GM23338 (cell line): ENCODE data around the gene CPA3. TPM values are rescaled to one million over a fixed set of nuclear protein-coding genes. Genes with fewer than 3 reads are reported as not detected.

Source experiments
- ATAC-seq: fragments of 200-7000 bp; cut with Tn5 transposase; 3 replicates; pipeline ENCODE4 v1.9.1; 2020
- DNase-seq: peaks from one replicate; pipeline ENCODE4 v3.0.0-alpha.2; 2015; ENCODE audit warnings: low spot score
- H2AFZ ChIP-seq: fragments of 200-600 bp; sonication (generic); 2 replicates; pipeline ENCODE4 v1.8.0; 2016; ENCODE audit warnings: antibody characterized with exemption, mild to moderate bottlenecking, moderate library complexity
- H3F3A ChIP-seq: fragments of 200-600 bp; sonication (generic); replicated peaks from 2 replicates; pipeline ENCODE4 v1.8.0; 2017; ENCODE audit warnings: antibody characterized with exemption, mixed run types, low read depth
- H3K27ac ChIP-seq: fragments of 200-600 bp; sonication (generic); 2 replicates; pipeline ENCODE4 v1.6.1; 2016; ENCODE audit warnings: low read depth
- H3K27me3 ChIP-seq: fragments of 200-600 bp; sonication (generic); 2 replicates; pipeline ENCODE4 v1.8.0; 2016; ENCODE audit warnings: mild to moderate bottlenecking, mixed run types, moderate library complexity; ENCODE audit not compliant: insufficient read depth
- H3K36me3 ChIP-seq: fragments of 200-600 bp; sonication (generic); 2 replicates; pipeline ENCODE4 v1.8.0; 2016; ENCODE audit warnings: mild to moderate bottlenecking; ENCODE audit not compliant: insufficient read depth
- H3K4me1 ChIP-seq: fragments of 200-600 bp; sonication (generic); 2 replicates; pipeline ENCODE4 v1.8.0; 2016; ENCODE audit warnings: mild to moderate bottlenecking, moderate library complexity; ENCODE audit not compliant: insufficient read depth
- H3K4me2 ChIP-seq: fragments of 200-600 bp; sonication (generic); 2 replicates; pipeline ENCODE4 v1.7.1; 2017; ENCODE audit warnings: mixed run types
- H3K4me3 ChIP-seq: fragments of 200-600 bp; sonication (generic); 2 replicates; pipeline ENCODE4 v1.6.1; 2016; ENCODE audit warnings: mixed run types
- H3K79me2 ChIP-seq: fragments of 200-600 bp; sonication (generic); replicated peaks from 2 replicates; pipeline ENCODE4 v1.8.0; 2017; ENCODE audit warnings: mild to moderate bottlenecking; ENCODE audit not compliant: insufficient read depth
- H3K9me2 ChIP-seq: fragments of 200-600 bp; sonication (generic); 2 replicates; pipeline ENCODE4 v1.8.0; 2017; ENCODE audit not compliant: insufficient read depth
- H4K20me1 ChIP-seq: fragments of 200-600 bp; sonication (generic); replicated peaks from 2 replicates; pipeline ENCODE4 v1.8.0; 2017; ENCODE audit warnings: mild to moderate bottlenecking; ENCODE audit not compliant: insufficient read depth
- H3K27ac Mint-ChIP-seq: 2 replicates; pipeline ENCODE4 v1.8.0; 2020; ENCODE audit warnings: inconsistent platforms, mild to moderate bottlenecking, moderate library complexity, mixed read lengths
- H3K27me3 Mint-ChIP-seq: 3 replicates; pipeline ENCODE4 v1.8.0; 2022; ENCODE audit warnings: low read depth, mild to moderate bottlenecking, moderate library complexity, mixed read lengths, inconsistent platforms; ENCODE audit not compliant: insufficient read depth, poor library complexity
- H3K36me3 Mint-ChIP-seq: 3 replicates; pipeline ENCODE4 v1.8.0; 2021; ENCODE audit warnings: low read depth, mild to moderate bottlenecking, inconsistent platforms, moderate library complexity, mixed read lengths
- H3K4me1 Mint-ChIP-seq: 3 replicates; pipeline ENCODE4 v1.8.0; 2020; ENCODE audit warnings: mild to moderate bottlenecking, inconsistent platforms, mixed read lengths
- H3K4me3 Mint-ChIP-seq: 3 replicates; pipeline ENCODE4 v1.8.0; 2021; ENCODE audit warnings: moderate library complexity, mild to moderate bottlenecking, inconsistent platforms, mixed read lengths
- H3K9me3 Mint-ChIP-seq: 3 replicates; pipeline ENCODE4 v1.8.0; 2020; ENCODE audit warnings: moderate library complexity, mild to moderate bottlenecking, inconsistent platforms, mixed read lengths
- EZH2 ChIP-seq: fragments of 200-600 bp; sonication (generic); IDR thresholded peaks from one replicate; pipeline ENCODE4 v1.8.0; 2017; ENCODE audit warnings: antibody characterized with exemption, mild to moderate bottlenecking, low read depth; ENCODE audit not compliant: unreplicated experiment
- EZH2phosphoT487 ChIP-seq: fragments of 200-600 bp; sonication (generic); IDR thresholded peaks from one replicate; pipeline ENCODE4 v1.8.1; 2018; ENCODE audit warnings: antibody characterized with exemption; ENCODE audit not compliant: unreplicated experiment
- JUNB ChIP-seq: IDR thresholded peaks from one replicate; pipeline ENCODE4 v1.6.1; 2016; ENCODE audit warnings: antibody characterized with exemption; ENCODE audit not compliant: unreplicated experiment
- POLR2AphosphoS5 ChIP-seq: IDR thresholded peaks from 2 replicates; pipeline ENCODE4 v1.6.1; 2016; ENCODE audit warnings: antibody characterized with exemption, low read depth
- STAT1 ChIP-seq: IDR thresholded peaks from one replicate; pipeline ENCODE4 v1.6.1; 2016; ENCODE audit warnings: antibody characterized with exemption; ENCODE audit not compliant: unreplicated experiment
- ZNF114 ChIP-seq: fragments of 250-450 bp; sonication (Bioruptor Pico); IDR thresholded peaks from 2 replicates; pipeline ENCODE4 v1.5.0; 2020; ENCODE audit warnings: mild to moderate bottlenecking, moderate library complexity
- ZNF331 ChIP-seq: fragments of 250-450 bp; sonication (Bioruptor Pico); IDR thresholded peaks from 2 replicates; pipeline ENCODE4 v1.5.0; 2020; ENCODE audit warnings: low read depth, mild to moderate bottlenecking, moderate library complexity
- polyA plus RNA-seq: library from polyadenylated mRNA; unstranded; fragments of >200 nt; fragmentation: Nextera tagmentation; extraction: Ambion mirVana; gene quantifications from 2 replicates; pipeline ENCODE4 v1.2.1, GENCODE V29; 2016
- total RNA-seq: library from RNA; depleted of rRNA; stranded (reverse); fragments of >200 nt; shearing (Covaris generic); gene quantifications from 2 replicates; pipeline ENCODE4 v1.2.3, GENCODE V29; 2014
- TF ChIP-seq, protein P1 (sequence below): IDR thresholded peaks from one replicate; pipeline ENCODE4 v1.6.1; 2018; ENCODE audit warnings: antibody characterized with exemption; ENCODE audit not compliant: unreplicated experiment
- TF ChIP-seq, protein P2 (sequence below): IDR thresholded peaks from 2 replicates; pipeline ENCODE4 v1.6.1; 2016; ENCODE audit warnings: antibody characterized with exemption
- TF ChIP-seq, protein P3 (sequence below), 2 experiments: fragments of 200-600 bp in 1 of 2; sonication (generic) in 1 of 2; conservative IDR thresholded peaks; 2 replicates each; pipeline versions ENCODE4 v1.5.1 to v1.6.1; 2016 to 2017; ENCODE audit warnings: antibody characterized with exemption in 2 of 2, low read depth in 2 of 2, mild to moderate bottlenecking in 2 of 2, moderate library complexity in 1 of 2

The CPA3 gene
- total and polyA plus RNA-seq, 2 experiments from 2014 or later, result not detected

DNA sequence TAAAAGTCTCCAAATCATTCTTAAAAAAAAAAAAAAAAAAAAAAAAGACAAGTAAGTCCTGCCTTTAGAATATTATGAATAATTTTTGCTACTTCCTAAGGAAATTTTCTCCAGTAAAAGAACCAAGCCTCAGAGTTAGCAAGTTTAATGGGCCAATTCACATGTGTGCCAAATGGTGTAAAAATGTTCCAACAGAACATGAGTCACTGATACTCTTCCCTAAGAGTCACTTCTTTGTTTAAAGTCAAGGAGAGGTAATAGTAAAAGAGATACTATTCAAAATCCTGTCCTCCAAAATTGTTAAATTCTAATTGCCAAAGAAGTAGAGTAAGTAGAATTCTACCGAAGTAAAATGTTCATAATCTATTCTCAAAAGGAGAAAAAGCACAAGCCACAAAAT is 17.7 kb upstream of the CPA3 start (continued):
- no peak for TF ChIP-seq ZNF331 (CRISPR knock-in tag)
- no peak for TF ChIP-seq POLR2AphosphoS5
- TF ChIP-seq JUNB, result no peak
- TF ChIP-seq, protein P1, sequence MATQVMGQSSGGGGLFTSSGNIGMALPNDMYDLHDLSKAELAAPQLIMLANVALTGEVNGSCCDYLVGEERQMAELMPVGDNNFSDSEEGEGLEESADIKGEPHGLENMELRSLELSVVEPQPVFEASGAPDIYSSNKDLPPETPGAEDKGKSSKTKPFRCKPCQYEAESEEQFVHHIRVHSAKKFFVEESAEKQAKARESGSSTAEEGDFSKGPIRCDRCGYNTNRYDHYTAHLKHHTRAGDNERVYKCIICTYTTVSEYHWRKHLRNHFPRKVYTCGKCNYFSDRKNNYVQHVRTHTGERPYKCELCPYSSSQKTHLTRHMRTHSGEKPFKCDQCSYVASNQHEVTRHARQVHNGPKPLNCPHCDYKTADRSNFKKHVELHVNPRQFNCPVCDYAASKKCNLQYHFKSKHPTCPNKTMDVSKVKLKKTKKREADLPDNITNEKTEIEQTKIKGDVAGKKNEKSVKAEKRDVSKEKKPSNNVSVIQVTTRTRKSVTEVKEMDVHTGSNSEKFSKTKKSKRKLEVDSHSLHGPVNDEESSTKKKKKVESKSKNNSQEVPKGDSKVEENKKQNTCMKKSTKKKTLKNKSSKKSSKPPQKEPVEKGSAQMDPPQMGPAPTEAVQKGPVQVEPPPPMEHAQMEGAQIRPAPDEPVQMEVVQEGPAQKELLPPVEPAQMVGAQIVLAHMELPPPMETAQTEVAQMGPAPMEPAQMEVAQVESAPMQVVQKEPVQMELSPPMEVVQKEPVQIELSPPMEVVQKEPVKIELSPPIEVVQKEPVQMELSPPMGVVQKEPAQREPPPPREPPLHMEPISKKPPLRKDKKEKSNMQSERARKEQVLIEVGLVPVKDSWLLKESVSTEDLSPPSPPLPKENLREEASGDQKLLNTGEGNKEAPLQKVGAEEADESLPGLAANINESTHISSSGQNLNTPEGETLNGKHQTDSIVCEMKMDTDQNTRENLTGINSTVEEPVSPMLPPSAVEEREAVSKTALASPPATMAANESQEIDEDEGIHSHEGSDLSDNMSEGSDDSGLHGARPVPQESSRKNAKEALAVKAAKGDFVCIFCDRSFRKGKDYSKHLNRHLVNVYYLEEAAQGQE, result no peak
- no peak for TF ChIP-seq EZH2phosphoT487

DNA sequence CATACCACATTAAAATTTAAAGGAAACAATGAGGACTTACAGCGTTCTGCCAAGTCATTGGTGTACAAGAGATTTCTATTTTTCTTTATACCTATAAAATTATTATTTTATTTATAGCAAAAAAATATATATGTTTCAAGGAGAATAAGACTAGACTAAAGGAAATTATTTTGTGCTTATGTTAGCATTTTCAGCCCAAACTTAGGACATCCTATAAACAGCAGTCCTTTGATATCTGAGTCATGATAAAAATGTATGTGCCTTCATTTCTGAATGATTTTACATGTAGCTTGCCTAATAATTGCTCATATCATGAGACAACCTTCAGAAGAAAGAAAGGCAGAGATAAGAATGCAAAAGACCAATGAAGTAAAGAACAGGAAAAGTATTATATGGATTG is 16.7 kb upstream of the CPA3 start:
- Histone ChIP-seq H4K20me1 (no peaks in the 10 kb centered on the region), H3K4me2 (no peak overlapping the region), H3K79me2 (no peaks in the 10 kb centered on the region), H3K36me3 (no peaks in the 10 kb centered on the region), H3K9me2 (no peaks in the 10 kb centered on the region), H2AFZ (no peak overlapping the region), H3K4me3 (no peak overlapping the region), H3K27ac (no peak overlapping the region), H3F3A (no peaks in the 10 kb centered on the region), H3K4me1 (no peaks in the 10 kb centered on the region), H3K27me3 (no peaks in the 10 kb centered on the region)
- DNase-seq (no peak), ATAC-seq (no peak)
- Mint-ChIP-seq H3K36me3 (no peaks in the 10 kb centered on the region), H3K4me3 (no peak overlapping the region), H3K27me3 (no peaks in the 10 kb centered on the region), H3K4me1 (no peaks in the 10 kb centered on the region), H3K9me3 (no peaks in the 10 kb centered on the region), H3K27ac (peak overlapping the region; percentile 83; the same call in 1 of the 2 replicates)
- TF ChIP-seq STAT1 (no peak), ZNF114 (CRISPR knock-in tag) (no peak), JUNB (no peak), EZH2phosphoT487 (no peak), EZH2 (no peak)
- TF ChIP-seq, protein P2, sequence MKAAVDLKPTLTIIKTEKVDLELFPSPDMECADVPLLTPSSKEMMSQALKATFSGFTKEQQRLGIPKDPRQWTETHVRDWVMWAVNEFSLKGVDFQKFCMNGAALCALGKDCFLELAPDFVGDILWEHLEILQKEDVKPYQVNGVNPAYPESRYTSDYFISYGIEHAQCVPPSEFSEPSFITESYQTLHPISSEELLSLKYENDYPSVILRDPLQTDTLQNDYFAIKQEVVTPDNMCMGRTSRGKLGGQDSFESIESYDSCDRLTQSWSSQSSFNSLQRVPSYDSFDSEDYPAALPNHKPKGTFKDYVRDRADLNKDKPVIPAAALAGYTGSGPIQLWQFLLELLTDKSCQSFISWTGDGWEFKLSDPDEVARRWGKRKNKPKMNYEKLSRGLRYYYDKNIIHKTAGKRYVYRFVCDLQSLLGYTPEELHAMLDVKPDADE, result no peak
- TF ChIP-seq, protein P3, sequence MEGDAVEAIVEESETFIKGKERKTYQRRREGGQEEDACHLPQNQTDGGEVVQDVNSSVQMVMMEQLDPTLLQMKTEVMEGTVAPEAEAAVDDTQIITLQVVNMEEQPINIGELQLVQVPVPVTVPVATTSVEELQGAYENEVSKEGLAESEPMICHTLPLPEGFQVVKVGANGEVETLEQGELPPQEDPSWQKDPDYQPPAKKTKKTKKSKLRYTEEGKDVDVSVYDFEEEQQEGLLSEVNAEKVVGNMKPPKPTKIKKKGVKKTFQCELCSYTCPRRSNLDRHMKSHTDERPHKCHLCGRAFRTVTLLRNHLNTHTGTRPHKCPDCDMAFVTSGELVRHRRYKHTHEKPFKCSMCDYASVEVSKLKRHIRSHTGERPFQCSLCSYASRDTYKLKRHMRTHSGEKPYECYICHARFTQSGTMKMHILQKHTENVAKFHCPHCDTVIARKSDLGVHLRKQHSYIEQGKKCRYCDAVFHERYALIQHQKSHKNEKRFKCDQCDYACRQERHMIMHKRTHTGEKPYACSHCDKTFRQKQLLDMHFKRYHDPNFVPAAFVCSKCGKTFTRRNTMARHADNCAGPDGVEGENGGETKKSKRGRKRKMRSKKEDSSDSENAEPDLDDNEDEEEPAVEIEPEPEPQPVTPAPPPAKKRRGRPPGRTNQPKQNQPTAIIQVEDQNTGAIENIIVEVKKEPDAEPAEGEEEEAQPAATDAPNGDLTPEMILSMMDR (conservative IDR thresholded peaks at IDR 0.05; ENCODE audit: low read depth in 2 of 2), result no peak
